Measurements from ENCODE around the gene TMEM95.

DNA sequence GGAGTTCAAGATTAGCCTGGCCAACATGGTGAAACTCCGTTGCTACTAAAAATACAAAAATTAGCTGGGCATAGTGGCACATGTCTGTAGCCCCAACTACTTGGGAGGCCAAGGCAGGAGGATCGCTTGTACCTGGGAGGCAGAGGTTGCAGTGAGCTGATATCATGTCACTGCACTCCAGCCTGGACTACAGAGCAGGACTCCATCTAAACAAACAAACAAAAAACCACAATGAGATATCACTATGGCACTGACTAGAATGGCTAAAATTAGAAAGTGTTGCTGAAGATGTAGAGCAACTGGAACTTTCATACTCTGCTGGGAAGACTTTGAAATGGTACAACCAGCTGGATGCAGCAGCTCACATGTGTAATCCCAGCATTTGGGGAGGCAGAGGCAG, 19.4 kb downstream of the TMEM95 start:
- TF ChIP-seq CTCF (IDR thresholded peaks at IDR 0.05) (no peak), POLR2A (IDR thresholded peaks at IDR 0.05) (no peak)
